HPDE6-E6E7 (cell line): ENCODE measurements around the gene SPTBN4.
A peak's percentile ranks its signal among the peaks of the same experiment; 100 is the strongest.
"Not testable (repeated sequence)": the region's sequence is repeated elsewhere in the genome, so short reads cannot be mapped to it uniquely, and the experiment has no call there.

Experiments
- DNase-seq: peaks from one replicate; pipeline ENCODE4 v3.0.0; 2011; ENCODE audit warnings: missing footprints; ENCODE audit errors: extremely low spot score

SPTBN4 gene

GRCh38 chr19:40466985-40467734 is at the start of gene SPTBN4:
TSS of gene SPTBN4 (plus strand) at chr19:40467001. CDS start at chr19:40472622, 5,621 bp downstream.
- no peak for DNase-seq

- DNase-seq = no peak
Measured at GRCh38 chr19:40417643-40417981, 49.2 kb upstream of the SPTBN4 start.

- no peak for DNase-seq
Measured at GRCh38 chr19:40418040-40418439, 48.8 kb upstream of the SPTBN4 start.

- DNase-seq = no peak
Measured at GRCh38 chr19:40419066-40419612, 47.7 kb upstream of the SPTBN4 start.

DNA sequence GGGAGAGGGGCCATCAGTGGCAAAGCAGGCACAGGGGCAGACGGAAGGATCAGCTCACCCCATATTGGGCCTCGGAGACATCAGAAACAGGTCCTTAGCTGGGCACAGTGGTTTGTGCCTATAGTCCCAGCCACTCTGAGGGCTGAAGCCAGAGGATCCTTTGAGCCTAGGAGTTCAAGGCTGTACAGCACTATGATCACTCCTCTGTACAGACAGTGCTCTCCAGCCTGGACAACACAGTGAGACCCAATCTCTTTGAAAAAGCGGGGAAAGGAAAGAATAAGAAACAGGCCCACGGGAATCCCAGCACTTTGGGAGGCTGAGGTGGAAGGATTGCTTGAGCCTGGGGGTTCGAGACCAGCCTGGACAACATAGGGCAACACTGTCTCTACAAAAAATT is 47.0 kb upstream of the SPTBN4 start:
- no peak for DNase-seq

- DNase-seq = no peak
Measured at GRCh38 chr19:40420451-40420765, 46.4 kb upstream of the SPTBN4 start.

DNA sequence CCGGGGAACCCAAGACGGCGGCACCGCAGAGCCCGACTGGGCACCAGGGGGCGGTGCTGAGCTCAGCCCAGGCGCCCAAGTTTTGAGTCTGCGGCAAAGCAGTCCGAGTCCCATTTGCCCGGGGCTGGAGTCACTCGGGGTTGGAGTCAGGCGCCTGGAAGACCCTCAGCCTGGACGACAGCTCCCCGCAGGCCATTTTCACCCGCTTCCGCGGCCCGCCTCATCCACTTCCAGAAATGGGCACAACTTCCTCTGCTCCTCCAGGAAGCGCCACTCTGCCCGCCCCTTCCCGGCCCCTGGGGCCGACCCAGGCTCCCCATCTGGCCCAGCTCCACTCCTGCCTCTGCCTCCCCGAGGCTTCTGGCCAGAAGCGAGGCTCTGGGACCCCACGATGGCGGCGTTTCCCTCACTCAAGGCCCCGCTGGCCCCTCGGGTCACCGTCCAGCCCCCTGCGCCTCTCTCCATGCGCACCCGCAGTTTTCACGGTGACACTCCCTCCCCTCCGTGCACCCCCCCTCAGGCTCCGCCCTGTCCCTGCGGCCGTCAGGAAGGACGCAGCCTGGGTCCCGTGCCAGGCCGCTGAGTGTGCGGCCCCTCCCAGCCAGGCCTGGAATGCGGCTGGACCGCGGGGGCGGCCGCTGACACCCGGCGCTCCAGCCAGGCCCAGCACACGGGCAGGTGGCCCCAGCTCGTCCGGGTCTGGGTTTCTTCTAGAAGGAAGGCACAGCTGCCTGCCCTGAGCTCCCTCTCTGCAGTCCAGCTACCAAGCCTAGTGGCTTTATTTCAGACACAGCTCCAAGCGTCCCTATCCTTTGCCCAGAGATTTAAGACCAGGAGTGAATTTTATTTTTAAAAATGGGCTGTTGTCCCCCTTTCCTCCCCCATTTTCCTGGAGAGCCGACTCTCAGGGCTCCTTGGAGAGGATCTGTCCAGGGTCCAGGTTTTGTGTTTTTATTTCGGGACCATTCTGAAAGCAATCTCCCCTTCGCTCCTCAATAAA is 45.7 kb upstream of the SPTBN4 start:
- DNase-seq = peak; percentile 90

DNA sequence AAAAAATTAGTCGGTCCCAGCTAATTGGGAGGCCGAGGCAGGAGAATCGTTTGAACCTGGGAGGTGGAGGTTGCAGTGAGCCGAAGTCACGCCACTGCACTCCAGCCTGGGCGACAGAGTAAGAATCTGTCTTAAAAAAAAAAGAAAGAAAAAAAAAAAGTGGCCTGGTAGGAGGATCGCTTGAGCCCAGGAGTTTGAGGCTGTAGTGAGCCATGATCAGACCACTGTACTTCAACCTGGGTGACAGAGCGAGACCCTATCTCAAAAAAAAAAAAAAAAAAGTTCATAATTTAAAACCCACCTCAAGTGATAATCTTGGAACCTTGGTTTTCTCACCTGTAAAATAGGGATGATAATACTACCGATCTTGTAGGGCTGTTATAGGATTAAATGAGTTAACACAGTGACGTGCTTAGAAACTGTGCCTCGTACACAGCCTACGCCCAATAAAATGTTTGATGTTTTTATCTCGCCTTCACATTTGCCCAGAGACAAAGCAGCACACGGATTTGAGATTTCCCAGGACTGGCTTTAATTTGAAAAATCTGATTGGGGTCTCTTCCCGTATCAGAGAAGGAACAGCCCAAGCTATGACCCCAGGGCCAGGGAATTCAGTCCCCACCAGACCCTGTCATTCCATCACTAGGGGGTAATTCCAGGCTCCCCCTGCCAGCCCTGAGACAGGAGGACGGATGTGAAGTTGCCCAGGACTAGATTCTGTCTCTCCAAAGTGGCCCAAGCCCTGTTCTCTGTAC is 44.6 kb upstream of the SPTBN4 start:
- no peak for DNase-seq

DNA sequence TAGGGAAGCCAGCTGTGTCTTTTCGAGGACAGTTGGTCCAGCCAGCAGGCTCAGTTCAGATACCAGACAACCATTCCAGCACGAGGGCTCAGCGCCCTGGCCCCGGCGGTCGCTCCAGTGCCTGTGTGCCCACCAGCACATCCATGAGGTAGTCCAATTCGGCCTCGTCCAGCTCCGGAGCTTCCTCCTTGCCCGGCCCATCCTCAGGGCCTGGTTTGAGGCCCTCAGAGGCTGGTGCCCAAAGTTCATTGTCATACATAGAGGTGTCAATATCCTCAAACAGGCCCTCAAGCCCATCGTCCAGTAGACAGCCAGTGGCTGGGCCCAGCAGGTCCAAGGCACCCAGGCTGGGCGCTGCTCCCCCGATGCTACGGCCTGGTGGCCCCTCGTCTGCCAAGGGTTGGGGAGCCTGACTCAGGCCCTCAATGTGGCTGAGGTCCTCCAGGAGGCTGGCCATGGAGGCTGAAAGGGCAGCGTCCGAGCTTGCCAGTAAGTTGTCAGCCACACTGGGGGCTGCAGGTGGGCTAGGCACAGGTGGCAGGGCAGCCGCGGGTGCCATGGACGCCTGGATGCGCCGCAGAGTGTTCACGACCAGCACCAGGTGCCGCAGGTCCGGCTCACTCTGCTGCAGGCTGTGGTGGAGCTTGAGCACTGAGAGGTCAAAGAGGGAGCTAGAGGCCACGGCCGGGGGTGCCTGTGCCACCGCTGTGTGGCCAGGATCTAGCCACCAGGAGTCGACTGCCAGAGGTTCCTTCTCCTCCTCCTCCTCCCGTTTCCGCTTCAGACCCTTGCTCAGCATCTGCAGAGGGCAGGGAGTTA is 43.8 kb upstream of the SPTBN4 start:
- no peak for DNase-seq

- DNase-seq = no peak
Measured at GRCh38 chr19:40423938-40424337, 42.9 kb upstream of the SPTBN4 start.

DNA sequence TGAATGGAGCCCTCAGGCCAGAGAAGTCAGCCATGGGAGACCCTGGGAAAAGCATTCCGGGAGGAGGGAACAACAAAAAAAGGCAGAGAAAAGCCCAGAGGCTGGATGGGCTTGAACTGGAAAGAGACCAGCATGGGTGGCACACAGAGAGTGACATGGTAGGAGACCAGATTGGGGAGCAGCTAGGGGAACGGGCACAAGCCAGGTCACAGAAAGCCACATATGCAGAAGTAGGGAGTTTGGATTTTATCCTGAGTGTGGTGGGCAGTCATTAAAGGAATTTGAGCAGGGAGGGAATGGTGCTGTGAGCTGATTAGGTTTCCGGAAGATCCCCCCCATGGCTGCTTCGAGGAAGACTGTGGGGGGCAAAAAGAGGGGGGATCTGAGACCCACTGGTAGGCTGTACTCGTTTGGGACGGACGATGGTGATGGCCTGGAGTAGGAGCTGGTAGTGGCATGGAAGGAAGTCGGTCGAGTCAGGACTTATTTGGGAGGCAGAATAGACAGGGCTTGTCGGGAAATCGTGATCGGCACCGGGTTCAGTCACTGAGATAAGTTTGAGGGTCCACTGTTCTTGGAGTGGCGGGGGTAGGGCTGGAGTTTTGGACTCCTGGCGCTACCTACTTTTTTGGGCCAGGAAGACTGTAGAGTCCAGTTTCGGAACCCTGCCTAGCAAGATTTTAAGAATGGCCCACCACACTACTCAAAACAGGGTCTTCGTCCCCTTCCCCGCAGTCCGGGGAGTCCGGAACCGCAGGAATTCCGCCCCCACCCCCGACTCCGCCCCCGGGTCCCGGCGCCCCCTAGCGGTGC is 42.0 kb upstream of the SPTBN4 start:
- no peak for DNase-seq

GRCh38 chr19:40425450-40426287 is 41.1 kb upstream of the SPTBN4 start, which contains the start of gene SERTAD1:
TSS of gene SERTAD1 (minus strand) at chr19:40425992. CDS start at chr19:40423546, 2,446 bp downstream.
- DNase-seq = peak; percentile 95

DNA sequence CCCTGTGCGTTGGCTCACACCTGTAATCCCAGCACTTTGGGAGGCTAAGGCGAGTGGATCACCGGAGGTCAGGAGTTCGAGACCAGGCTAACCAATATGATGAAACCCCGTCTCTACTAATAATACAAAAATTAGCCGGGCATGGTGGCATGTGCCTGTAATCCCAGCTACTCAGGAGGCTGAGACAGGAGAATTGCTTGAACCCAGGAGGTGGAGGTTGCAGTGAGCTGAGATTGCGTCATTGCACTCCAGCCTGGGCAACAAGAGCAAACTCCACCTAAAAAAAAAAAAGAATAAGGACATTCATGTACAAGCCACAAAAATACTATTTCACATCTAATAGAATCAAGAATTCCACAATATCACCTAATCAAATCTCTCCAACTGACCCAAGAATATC is 38.6 kb upstream of the SPTBN4 start:
- DNase-seq = not testable (repeated sequence)

- DNase-seq = not testable (repeated sequence)
Measured at GRCh38 chr19:40430242-40430641, 36.6 kb upstream of the SPTBN4 start.

GRCh38 chr19:40431698-40432097 is 35.1 kb upstream of the SPTBN4 start:
- DNase-seq = no peak

- not testable (repeated sequence) for DNase-seq
Measured at GRCh38 chr19:40432760-40433159, 34.0 kb upstream of the SPTBN4 start.

GRCh38 chr19:40433391-40434216 is 33.2 kb upstream of the SPTBN4 start:
- DNase-seq = peak; percentile 84

GRCh38 chr19:40438284-40438683 is 28.5 kb upstream of the SPTBN4 start:
- no peak for DNase-seq
